Stimulated activated CD8-positive, alpha-beta memory T cell treated with anti-CD3 and anti-CD28 coated beads, Interleukin-4, amount 100 ng/mL, for 48 hours (primary cell): ENCODE data around the gene CORO2B.
A peak's percentile ranks its signal among the peaks of the same experiment; 100 is the strongest.
"Not testable (repeated sequence)": the region's sequence is repeated elsewhere in the genome, so short reads cannot be mapped to it uniquely, and the experiment has no call there.

Source experiments
- DNase-seq: peaks from one replicate; pipeline ENCODE4 v3.0.0-alpha.2; 2020

Gene CORO2B

GRCh38 chr15:68631601-68632051 is 52.8 kb downstream of the CORO2B start:
- DNase-seq: no peak

DNA sequence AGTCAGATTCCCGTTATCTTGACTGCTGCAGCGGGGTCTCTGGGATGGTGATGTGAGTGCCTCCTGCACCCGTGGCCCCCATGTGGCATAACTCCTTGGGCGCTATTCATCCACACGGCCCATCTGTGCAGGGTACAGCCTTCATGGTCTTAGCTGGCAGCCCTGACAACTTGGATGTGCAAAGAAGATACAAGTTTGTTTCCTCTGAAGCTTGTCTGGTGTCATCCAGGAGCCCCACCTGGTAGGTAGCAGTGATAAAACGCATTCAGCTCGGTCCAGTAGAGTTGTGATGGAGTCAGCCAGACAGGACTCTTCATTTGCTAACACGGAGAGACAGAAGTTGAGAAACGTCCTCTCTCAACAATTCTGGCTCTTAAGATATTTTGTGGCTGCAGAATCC is 53.3 kb downstream of the CORO2B start:
- DNase-seq: no peak

DNA sequence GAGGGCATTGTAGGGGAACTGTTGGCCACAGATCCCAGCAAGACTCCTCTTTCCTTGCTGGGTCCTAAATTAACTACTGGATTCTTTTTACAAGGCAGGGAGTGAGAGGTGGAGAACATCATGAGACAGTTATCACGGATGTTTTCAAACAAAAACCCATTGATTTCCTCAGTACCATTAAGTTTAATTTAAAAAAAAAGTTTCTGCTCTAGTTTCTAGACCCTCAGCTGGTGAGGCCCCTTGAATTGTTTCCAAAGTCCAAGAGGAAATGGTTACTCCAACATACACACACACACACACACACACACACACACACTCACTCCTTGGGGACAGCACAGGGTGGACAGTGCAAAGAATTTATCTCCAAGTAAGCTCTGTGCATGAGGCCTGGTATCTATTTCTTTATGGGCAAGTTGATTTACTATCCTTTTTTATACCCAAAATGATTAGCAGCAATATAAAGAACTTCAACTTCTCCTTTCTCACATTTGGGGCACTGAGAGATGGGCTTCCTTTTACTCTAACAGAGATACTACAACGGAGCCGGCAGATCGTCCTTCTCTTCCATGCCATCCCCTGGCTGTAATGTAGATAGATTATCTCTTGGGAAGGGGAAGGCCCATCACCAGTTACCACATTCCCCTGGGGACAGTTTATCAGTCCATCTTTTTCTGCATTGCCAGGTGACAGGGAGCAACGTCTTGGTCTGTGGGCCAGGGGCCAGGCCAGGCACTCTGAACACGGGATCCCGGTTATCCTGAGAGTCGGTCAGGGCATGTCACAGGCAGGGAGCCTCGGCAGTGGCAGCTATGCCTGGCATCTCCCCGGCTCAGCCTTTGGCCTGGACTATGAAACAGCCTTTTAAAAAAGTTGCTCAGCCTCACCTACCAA is 54.7 kb downstream of the CORO2B start:
- no peak for DNase-seq

DNA sequence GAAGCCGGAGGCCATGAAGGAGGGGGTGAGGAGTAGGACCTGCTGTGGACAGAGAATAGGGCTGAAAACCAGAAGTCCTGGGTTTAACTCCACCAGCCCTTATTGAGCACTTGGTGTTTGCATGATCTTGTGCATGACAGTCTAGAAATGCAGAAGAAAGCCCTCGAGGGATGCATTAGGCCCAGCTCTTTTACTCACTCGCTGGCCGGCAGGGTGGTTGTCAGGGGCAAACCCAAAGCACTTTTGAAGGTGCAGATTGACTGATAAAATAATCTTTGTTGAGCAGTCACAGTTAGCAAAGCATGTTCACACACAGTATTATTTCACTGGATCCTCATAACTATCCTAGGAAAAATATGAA is 55.3 kb downstream of the CORO2B start:
- no peak for DNase-seq

- no peak for DNase-seq
Observed at GRCh38 chr15:68634531-68634930, 55.7 kb downstream of the CORO2B start.

GRCh38 chr15:68635141-68635540 is 56.3 kb downstream of the CORO2B start:
- no peak for DNase-seq

DNA sequence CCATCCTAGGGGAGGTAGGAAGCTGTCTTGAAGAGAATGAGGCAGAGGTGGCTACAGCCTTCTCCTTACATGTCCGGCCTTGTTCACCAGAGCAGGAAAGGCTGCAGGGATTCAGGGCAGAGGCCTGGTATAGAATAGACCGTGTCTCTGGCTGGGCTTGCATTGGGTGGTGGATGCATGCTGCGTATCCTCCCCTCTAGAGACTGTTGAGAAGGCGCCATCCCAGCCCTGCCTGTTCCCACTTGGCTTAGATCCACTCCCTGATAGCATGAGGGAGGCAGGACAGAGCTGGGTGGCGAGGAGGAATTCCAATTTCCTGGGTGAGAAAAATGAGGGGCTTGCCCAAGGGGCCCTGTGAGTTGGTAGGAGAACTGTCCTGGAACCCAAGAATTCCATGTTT is 57.5 kb downstream of the CORO2B start:
- no peak for DNase-seq

GRCh38 chr15:68637767-68638404 is 59.1 kb downstream of the CORO2B start:
- DNase-seq: no peak

DNA sequence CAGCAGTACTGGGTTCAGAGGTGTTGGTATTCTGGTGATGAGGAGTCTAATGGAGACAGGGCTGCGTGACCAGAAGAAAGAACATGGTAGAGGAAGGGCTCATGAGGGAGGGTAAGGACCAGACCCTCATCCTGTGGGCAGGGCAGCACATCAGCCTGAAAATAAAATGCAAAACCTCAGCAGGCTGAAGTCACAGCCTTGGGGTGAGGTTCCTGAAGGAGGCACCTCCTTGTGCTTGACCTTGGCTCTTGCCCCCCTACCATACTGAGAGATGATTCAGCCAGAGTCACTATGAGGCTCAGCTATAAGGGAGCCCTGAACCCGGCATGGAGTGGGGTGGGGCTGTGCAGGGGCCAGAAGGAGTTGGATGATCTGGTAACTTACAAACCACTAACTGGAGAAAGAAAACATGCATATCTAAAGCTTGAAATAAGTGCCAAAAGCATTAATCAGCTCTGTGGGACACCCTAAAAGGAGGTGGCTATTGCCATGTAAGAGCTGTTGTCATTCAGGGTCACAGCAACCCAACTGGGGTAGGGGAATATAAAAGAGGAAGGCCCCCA is 60.2 kb downstream of the CORO2B start:
- DNase-seq: no peak

- DNase-seq: no peak
Observed at GRCh38 chr15:68639926-68640600, 61.3 kb downstream of the CORO2B start.

DNA sequence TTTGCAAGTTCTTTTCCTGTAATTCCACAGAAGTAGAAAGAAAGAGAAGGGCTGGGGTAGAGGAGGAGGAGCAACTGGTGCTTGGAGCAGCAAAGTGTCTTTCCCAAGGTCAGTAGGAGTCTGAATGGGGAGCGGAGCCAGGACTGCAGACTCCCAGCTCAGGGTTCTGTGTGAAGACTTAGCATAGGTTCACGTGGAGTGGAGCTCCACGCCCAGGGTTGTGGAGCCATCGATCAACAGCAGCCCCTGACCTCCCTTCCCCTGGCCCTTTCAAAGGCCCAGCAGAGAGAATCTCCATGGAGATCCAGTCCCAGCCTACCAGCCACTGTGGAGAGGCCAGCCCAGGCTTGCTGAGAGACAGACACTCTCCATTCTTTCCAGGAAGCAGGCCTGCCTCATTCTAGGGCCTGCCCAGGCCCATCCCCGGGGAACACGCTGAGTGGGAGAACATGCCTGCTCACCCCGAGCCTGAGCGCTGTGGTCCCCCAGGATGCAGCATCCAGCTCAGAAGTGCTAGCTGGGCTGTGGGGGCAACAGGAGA is 62.1 kb downstream of the CORO2B start:
- no peak for DNase-seq

GRCh38 chr15:68641376-68641775 is 62.6 kb downstream of the CORO2B start:
- no peak for DNase-seq

DNA sequence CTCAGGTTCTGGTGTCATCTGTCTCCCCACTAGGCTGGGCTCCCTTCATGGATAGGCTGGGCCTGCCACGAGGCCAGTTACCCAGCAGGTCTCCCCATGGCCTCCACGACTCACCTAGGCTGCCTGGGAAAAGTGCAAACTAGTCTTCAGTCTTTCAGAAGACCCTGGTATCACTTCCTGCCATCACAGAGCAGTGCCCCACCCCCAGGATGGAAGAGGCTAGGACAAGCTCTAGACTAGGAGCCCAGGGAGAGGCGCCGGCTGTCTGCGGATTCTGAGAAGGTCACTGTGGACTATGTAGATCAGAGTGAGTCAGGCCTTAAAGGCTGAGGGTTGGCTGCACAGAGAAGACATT is 63.7 kb downstream of the CORO2B start:
- no peak for DNase-seq

GRCh38 chr15:68643216-68643830 is 64.5 kb downstream of the CORO2B start:
- no peak for DNase-seq

GRCh38 chr15:68644083-68644904 is 65.5 kb downstream of the CORO2B start:
- no peak for DNase-seq

DNA sequence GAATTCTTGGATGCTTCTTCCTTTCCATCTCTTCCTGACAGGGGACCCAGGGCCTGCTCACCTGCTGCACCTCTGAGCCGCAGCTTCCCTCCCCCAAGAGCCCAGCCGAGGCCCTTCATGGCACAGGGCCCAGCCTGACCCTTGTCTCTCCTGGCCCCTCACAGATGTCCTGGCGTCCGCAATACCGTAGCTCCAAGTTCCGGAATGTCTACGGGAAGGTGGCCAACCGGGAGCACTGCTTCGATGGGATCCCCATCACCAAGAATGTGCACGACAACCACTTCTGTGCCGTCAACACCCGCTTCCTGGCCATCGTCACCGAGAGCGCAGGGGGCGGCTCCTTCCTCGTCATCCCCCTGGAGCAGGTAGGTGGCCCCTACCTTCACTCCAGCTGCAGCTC is 66.2 kb downstream of the CORO2B start:
- no peak for DNase-seq

DNA sequence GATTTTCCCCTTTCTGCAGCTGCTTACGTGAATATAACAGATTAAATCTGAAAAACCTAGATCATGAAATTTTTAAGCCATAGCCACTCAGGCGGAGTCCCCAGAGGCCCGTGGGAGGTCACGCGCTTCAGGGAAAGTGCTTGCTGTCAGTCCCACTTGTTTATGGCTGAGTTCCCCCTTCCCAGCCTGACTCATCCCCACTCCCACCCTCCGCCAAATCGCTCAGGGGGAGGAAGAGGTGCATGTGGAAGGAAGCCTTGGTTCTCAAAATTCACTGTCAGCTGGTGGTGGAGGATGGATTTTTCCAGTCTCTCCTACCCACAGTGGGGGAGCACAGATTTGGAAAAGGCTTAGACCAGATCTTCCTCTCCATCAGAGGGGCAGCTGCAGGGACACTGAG is 67.4 kb downstream of the CORO2B start:
- DNase-seq: no peak

GRCh38 chr15:68646696-68647095 is 67.9 kb downstream of the CORO2B start:
- DNase-seq: no peak

- DNase-seq: not testable (repeated sequence)
Observed at GRCh38 chr15:68647361-68647760, 68.6 kb downstream of the CORO2B start.

DNA sequence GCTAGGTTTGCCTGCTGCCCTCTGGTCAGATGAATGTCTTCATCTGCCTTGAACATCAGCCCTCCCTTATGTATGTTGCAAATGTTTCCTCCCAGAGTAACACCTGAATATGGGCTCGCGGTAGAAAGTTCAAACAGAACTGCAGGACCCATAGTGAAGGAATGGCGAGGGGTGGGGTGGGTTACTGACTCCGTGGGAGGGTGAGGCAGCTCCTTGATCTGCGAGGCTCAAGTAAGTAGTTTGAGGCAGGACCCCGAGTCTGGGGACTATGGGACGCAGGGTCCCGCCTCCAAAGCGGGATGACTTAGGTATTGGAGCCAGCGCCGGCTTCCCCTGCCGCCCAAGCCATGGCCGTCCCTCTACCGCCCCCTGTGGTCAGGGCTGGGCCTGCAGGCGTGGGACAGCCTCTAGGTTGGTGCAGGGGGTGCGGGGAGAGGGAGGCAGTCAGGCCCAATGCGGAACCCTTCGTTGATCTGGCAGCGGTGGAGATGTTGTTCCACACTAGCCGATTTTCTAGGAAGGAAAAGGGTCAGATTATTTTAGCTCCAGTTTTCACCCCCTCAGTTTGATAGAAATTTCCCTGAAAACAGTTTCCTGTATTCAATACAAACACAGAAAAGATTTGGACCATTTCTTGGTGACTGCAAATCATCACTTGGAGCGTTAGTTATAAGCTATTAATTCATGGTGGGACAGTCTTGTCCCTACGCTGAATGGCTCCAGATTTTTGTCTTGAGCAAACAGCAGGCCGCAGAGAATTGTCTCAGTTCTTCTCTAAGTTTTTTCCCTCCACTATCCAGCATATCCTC is 72.3 kb downstream of the CORO2B start:
- peak; percentile 79 for DNase-seq

DNA sequence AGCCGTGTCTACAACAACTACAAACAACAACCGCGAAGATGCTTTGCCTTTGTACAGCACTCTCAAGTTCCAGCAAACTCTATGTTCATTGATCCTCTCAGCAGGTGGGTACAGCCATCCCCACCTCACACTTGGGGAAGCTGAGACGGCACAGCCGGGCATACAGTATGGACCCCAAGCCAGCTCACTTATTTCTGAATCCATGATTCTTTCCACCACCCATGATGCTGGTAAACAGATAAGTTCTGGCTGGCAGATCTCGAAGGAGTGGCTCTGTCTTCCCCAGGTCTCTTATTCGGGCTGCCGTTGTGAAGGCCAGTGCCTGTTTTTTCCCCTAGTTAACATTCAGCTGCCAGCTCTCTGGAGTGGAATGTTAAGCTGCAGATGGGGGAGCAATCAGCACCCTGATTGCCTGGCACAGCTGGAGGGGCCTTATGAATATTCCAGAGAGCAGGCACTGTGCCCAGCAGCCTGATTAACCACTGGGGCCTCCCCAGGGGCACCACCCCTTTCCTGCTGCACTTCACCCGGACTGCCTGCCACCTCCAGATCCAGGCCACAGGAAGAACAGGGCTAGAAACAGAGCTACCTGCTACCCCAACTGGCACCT is 73.2 kb downstream of the CORO2B start:
- no peak for DNase-seq
